Astrocyte of the spinal cord (primary cell): ENCODE data around the gene TRPV3.
"Not testable (repeated sequence)": the region's sequence is repeated elsewhere in the genome, so short reads cannot be mapped to it uniquely, and the experiment has no call there.

Source experiments
- DNase-seq: peaks from one replicate; pipeline ENCODE4 v3.0.0; 2011; ENCODE audit warnings: low read depth, low spot score
- H3K4me3 ChIP-seq: 2 replicates; pipeline ENCODE4 v1.5.1; 2011; ENCODE audit warnings: low read depth, mild to moderate bottlenecking, low read length, moderate library complexity
- CTCF ChIP-seq: IDR thresholded peaks from 2 replicates; pipeline ENCODE4 v1.5.1; 2012; ENCODE audit warnings: low read depth, mild to moderate bottlenecking, low read length, inconsistent platforms
- in situ Hi-C: cut with HindIII; loops from 2 replicates; pipeline ENCODE4 v1.10.0; 2017; ENCODE audit warnings: low sequenced_read_pairs

Gene TRPV3

GRCh38 chr17:3527896-3528295 lies 29.7 kb downstream of the TRPV3 start:
- DNase-seq = no peak
- H3K4me3 ChIP-seq = no peak overlapping the region
- TF ChIP-seq CTCF = no peak
- in situ Hi-C loops = no loop called here

GRCh38 chr17:3527468-3527867 lies 30.1 kb downstream of the TRPV3 start:
- no peak for DNase-seq
- H3K4me3 ChIP-seq = no peak overlapping the region
- in situ Hi-C loops = no loop called here
- TF ChIP-seq CTCF = no peak

GRCh38 chr17:3526971-3527370 lies 30.6 kb downstream of the TRPV3 start:
- DNase-seq = no peak
- in situ Hi-C loops = no loop called here
- TF ChIP-seq CTCF = no peak
- H3K4me3 ChIP-seq = no peak overlapping the region

GRCh38 chr17:3526491-3526890 lies 31.1 kb downstream of the TRPV3 start:
- DNase-seq = no peak
- in situ Hi-C loops = no loop called here
- no peak overlapping the region for H3K4me3 ChIP-seq
- no peak for TF ChIP-seq CTCF

- in situ Hi-C loops = no loop called here
- no peak for TF ChIP-seq CTCF
These were observed 33.6 kb downstream of the TRPV3 start for GRCh38 chr17:3524024-3524423.

GRCh38 chr17:3519472-3519871 lies 38.1 kb downstream of the TRPV3 start:
- in situ Hi-C loops, H3K4me3 ChIP-seq, DNase-seq: not testable (repeated sequence)

More at GRCh38 chr17:3524024-3524423, 33.6 kb downstream of the TRPV3 start:
- DNase-seq = no peak
- no peak overlapping the region for H3K4me3 ChIP-seq

- TF ChIP-seq CTCF = no peak
- DNase-seq = no peak
- in situ Hi-C loops = no loop called here
- no peak overlapping the region for H3K4me3 ChIP-seq
These were observed 42.7 kb downstream of the TRPV3 start for GRCh38 chr17:3514873-3515272.

- H3K4me3 ChIP-seq, in situ Hi-C loops: not testable (repeated sequence)
These were observed 43.4 kb downstream of the TRPV3 start for GRCh38 chr17:3514167-3514566.

More at GRCh38 chr17:3514167-3514566, 43.4 kb downstream of the TRPV3 start:
- DNase-seq = not testable (repeated sequence)
